HG03064 (cell line): Measurements from ENCODE around the gene PKLR.
"Not testable (repeated sequence)": the region's sequence is repeated elsewhere in the genome, so short reads cannot be mapped to it uniquely, and the experiment has no call there.

Source experiments
- ATAC-seq: cut with Tn5 transposase; IDR thresholded peaks from one replicate; pipeline ENCODE4 v1.9.1; 2021; ENCODE audit warnings: low read depth; ENCODE audit not compliant: unreplicated experiment

PKLR gene

GRCh38 chr1:155260276-155260675, 41.0 kb downstream of the PKLR start:
- ATAC-seq, result no peak

GRCh38 chr1:155256058-155256852, 45.0 kb downstream of the PKLR start:
- ATAC-seq, result no peak

- no peak for ATAC-seq
Observed at GRCh38 chr1:155255243-155256007, 45.8 kb downstream of the PKLR start, which contains the start of gene ENTREP3. ENTREP3 (minus strand) TSS chr1:155255483; CDS start chr1:155254877, 606 bp downstream.

GRCh38 chr1:155254714-155255242, 46.5 kb downstream of the PKLR start:
- ATAC-seq, result no peak

- no peak for ATAC-seq
Observed at GRCh38 chr1:155254228-155254713, 47.0 kb downstream of the PKLR start.

- ATAC-seq, result no peak
Observed at GRCh38 chr1:155253797-155254196, 47.4 kb downstream of the PKLR start.

GRCh38 chr1:155253208-155253607, 48.0 kb downstream of the PKLR start:
- ATAC-seq, result no peak

- ATAC-seq, result no peak
Observed at GRCh38 chr1:155251566-155251965, 49.7 kb downstream of the PKLR start.

- ATAC-seq, result peak; percentile 56
Observed at GRCh38 chr1:155250633-155251449, 50.4 kb downstream of the PKLR start.

- peak; percentile 10 for ATAC-seq
Observed at GRCh38 chr1:155250246-155250632, 51.0 kb downstream of the PKLR start.

- ATAC-seq, result no peak
Observed at GRCh38 chr1:155247667-155248553, 53.3 kb downstream of the PKLR start.

- ATAC-seq, result not testable (repeated sequence)
Observed at GRCh38 chr1:155246796-155247195, 54.4 kb downstream of the PKLR start.

GRCh38 chr1:155245163-155245524, 56.1 kb downstream of the PKLR start:
- ATAC-seq, result no peak

- ATAC-seq, result peak; percentile 80
Observed at GRCh38 chr1:155244368-155245162, 56.7 kb downstream of the PKLR start.

GRCh38 chr1:155242805-155243358, 58.4 kb downstream of the PKLR start:
- no peak for ATAC-seq

- ATAC-seq, result no peak
Observed at GRCh38 chr1:155241841-155242264, 59.4 kb downstream of the PKLR start.

- no peak for ATAC-seq
Observed at GRCh38 chr1:155241069-155241679, 60.1 kb downstream of the PKLR start.
